ENCODE measurements around the gene MAP3K5.

DNA sequence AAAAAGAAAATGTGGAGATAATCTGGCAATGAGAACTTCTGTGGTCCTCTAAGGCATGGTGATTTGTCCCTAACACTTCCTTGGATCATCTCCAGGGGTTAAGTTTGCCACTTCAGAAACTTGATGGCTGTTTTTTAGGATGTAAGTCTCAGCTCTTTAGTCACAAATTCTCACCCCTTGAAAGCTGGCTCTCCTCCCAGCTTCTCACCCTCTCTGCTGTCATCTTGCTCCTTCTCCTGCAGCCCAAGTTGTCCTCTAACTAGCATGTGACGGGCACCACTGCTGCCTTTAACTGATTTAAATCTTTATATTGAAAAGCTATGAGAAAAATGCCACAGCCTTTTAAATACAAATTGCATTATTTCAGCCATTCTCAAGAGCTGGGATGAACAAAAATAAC lies 107.8 kb downstream of the MAP3K5 start:
- TF ChIP-seq CTCF (conservative IDR thresholded peaks at IDR 0.05 in 1 of 2, IDR thresholded peaks at IDR 0.05 in 1 of 2; ENCODE audit: low read depth in 1 of 2, low read length in 2 of 2) (no peak), EZH2 (IDR thresholded peaks at IDR 0.05; ENCODE audit: low read length, missing control alignments) (no peak)
